ENCODE data around the gene RASGRP3. TPM values are rescaled to one million over a fixed set of nuclear protein-coding genes. Genes with fewer than 3 reads are reported as not detected.

Gene RASGRP3
- total and polyA plus RNA-seq, 2 of the 13 experiments (the other 11 are each of a cell fraction or from before 2014, with no cell fraction given) = 0.01 TPM; not detected in 1

DNA sequence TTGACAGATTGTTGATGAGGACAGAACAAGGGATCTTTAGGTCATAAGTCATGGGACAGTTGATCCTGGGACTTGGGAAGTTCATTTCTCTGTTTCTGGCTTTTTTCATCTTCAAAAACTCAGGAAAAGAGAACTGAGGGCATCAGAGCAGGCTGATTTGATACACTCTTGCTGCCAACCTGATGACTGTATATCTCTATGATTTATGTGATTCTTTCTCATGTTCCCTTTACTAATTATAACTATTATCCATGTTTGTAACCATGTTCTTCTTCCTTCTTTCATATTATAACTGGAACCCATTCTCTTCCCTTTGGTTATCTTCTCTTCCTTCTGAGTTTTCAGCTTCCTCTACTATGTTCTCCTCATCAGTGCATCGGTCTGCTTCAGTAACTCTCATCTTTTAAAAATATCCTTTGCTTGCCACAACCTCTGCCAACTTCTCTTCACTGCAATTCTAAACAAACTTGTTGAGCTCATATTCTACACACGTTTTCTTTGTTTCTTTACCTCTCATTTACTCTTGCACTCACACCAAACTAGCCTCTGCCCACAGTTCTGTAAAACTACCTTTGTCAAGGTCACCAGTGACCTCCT lies 13.5 kb downstream of the RASGRP3 start:
- no peak overlapping the region for H3K27ac ChIP-seq (ENCODE audit: extremely low read length, insufficient read depth, low read length)
- no peak for ATAC-seq
- DNase-seq (ENCODE audit: low spot score) = no peak
- H3K4me1 ChIP-seq (ENCODE audit: insufficient read depth, low read length) = no peaks in the 10 kb centered on the region
- WGBS (ENCODE audit: low lambda C conversion rate) = 2% methylated on average over 2 of the region's 2 CpGs
- intact Hi-C loops (cut with micrococcal nuclease; ENCODE audit: unreplicated experiment) = no loop called here
- ChIA-PET POLR2A (no interaction called here), CTCF (ENCODE audit: low intra/inter-chr PET ratio, low total read pairs) (no interaction called here)
- peaks cover 15% of the 10 kb centered on the region; the same call in 1 of the 2 replicates for H3K9me3 ChIP-seq (ENCODE audit: low read length)
- H3K27me3 ChIP-seq (ENCODE audit: control insufficient read depth in 1 of 2, insufficient read depth in 2 of 2, low read length in 2 of 2) = 0 out of 5 replicates have a peak, but pooled peaks cover 0 to 5% of the 10 kb centered on the region in 2 experiments
- in situ Hi-C loops (cut with HindIII; ENCODE audit: extremely low pct_ligation_motif_present, low pct_unique_long_range_greater_than_20kb) = no loop called here
- H3K36me3 ChIP-seq (replicated peaks in 1 of 2; ENCODE audit: control insufficient read depth in 1 of 2, insufficient read depth in 2 of 2, low read length in 2 of 2) = no peaks in the 10 kb centered on the region
- FAIRE-seq = no peak
- H4K20me1 ChIP-seq (ENCODE audit: insufficient read depth, low read length) = no peaks in the 10 kb centered on the region
- no peak overlapping the region for H3K4me3 ChIP-seq (replicated peaks in 1 of 3; ENCODE audit: insufficient read depth in 1 of 3, low read depth in 2 of 3, low read length in 3 of 3)
- H3K79me2 ChIP-seq (ENCODE audit: insufficient read depth, low read length) = no peaks in the 10 kb centered on the region
- BruUV-seq (replicated peaks) = no TSS peak
- H3K4me2 ChIP-seq (ENCODE audit: low read depth, low read length) = no peak overlapping the region
- H2AFZ ChIP-seq (ENCODE audit: low read length) = no peak overlapping the region
- no peak overlapping the region for H3K9ac ChIP-seq (ENCODE audit: insufficient read depth, low read depth, low read length)
- TF ChIP-seq SIX4 (CRISPR knock-in tag; IDR thresholded peaks at IDR 0.05) (no peak), KLF13 (CRISPR knock-in tag; IDR thresholded peaks at IDR 0.05) (no peak), ZBTB38 (CRISPR knock-in tag; IDR thresholded peaks at IDR 0.05) (no peak), SALL2 (CRISPR knock-in tag; IDR thresholded peaks at IDR 0.05) (no peak), STAG1 (CRISPR knock-in tag; IDR thresholded peaks at IDR 0.05) (no peak), KDM3A (CRISPR knock-in tag; IDR thresholded peaks at IDR 0.05; ENCODE audit: low read depth) (no peak), ZNF850 (CRISPR knock-in tag; conservative IDR thresholded peaks at IDR 0.05) (no peak), KLF11 (CRISPR knock-in tag; IDR thresholded peaks at IDR 0.05) (no peak), HES4 (CRISPR knock-in tag; IDR thresholded peaks at IDR 0.05; ENCODE audit: borderline replicate concordance) (no peak), KAT7 (CRISPR knock-in tag; IDR thresholded peaks at IDR 0.05; ENCODE audit: borderline replicate concordance) (no peak), RORA (CRISPR knock-in tag; IDR thresholded peaks at IDR 0.05) (no peak)
- TF ChIP-seq, protein P1, sequence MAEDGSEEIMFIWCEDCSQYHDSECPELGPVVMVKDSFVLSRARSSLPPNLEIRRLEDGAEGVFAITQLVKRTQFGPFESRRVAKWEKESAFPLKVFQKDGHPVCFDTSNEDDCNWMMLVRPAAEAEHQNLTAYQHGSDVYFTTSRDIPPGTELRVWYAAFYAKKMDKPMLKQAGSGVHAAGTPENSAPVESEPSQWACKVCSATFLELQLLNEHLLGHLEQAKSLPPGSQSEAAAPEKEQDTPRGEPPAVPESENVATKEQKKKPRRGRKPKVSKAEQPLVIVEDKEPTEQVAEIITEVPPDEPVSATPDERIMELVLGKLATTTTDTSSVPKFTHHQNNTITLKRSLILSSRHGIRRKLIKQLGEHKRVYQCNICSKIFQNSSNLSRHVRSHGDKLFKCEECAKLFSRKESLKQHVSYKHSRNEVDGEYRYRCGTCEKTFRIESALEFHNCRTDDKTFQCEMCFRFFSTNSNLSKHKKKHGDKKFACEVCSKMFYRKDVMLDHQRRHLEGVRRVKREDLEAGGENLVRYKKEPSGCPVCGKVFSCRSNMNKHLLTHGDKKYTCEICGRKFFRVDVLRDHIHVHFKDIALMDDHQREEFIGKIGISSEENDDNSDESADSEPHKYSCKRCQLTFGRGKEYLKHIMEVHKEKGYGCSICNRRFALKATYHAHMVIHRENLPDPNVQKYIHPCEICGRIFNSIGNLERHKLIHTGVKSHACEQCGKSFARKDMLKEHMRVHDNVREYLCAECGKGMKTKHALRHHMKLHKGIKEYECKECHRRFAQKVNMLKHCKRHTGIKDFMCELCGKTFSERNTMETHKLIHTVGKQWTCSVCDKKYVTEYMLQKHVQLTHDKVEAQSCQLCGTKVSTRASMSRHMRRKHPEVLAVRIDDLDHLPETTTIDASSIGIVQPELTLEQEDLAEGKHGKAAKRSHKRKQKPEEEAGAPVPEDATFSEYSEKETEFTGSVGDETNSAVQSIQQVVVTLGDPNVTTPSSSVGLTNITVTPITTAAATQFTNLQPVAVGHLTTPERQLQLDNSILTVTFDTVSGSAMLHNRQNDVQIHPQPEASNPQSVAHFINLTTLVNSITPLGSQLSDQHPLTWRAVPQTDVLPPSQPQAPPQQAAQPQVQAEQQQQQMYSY (CRISPR knock-in tag; IDR thresholded peaks at IDR 0.05) = no peak
- TF ChIP-seq, protein P2, sequence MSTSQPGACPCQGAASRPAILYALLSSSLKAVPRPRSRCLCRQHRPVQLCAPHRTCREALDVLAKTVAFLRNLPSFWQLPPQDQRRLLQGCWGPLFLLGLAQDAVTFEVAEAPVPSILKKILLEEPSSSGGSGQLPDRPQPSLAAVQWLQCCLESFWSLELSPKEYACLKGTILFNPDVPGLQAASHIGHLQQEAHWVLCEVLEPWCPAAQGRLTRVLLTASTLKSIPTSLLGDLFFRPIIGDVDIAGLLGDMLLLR (CRISPR knock-in tag; IDR thresholded peaks at IDR 0.05) = no peak
- TF ChIP-seq, protein P3, sequence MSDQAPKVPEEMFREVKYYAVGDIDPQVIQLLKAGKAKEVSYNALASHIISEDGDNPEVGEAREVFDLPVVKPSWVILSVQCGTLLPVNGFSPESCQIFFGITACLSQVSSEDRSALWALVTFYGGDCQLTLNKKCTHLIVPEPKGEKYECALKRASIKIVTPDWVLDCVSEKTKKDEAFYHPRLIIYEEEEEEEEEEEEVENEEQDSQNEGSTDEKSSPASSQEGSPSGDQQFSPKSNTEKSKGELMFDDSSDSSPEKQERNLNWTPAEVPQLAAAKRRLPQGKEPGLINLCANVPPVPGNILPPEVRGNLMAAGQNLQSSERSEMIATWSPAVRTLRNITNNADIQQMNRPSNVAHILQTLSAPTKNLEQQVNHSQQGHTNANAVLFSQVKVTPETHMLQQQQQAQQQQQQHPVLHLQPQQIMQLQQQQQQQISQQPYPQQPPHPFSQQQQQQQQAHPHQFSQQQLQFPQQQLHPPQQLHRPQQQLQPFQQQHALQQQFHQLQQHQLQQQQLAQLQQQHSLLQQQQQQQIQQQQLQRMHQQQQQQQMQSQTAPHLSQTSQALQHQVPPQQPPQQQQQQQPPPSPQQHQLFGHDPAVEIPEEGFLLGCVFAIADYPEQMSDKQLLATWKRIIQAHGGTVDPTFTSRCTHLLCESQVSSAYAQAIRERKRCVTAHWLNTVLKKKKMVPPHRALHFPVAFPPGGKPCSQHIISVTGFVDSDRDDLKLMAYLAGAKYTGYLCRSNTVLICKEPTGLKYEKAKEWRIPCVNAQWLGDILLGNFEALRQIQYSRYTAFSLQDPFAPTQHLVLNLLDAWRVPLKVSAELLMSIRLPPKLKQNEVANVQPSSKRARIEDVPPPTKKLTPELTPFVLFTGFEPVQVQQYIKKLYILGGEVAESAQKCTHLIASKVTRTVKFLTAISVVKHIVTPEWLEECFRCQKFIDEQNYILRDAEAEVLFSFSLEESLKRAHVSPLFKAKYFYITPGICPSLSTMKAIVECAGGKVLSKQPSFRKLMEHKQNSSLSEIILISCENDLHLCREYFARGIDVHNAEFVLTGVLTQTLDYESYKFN (CRISPR knock-in tag; conservative IDR thresholded peaks at IDR 0.05) = no peak
- TF ChIP-seq, protein P4, sequence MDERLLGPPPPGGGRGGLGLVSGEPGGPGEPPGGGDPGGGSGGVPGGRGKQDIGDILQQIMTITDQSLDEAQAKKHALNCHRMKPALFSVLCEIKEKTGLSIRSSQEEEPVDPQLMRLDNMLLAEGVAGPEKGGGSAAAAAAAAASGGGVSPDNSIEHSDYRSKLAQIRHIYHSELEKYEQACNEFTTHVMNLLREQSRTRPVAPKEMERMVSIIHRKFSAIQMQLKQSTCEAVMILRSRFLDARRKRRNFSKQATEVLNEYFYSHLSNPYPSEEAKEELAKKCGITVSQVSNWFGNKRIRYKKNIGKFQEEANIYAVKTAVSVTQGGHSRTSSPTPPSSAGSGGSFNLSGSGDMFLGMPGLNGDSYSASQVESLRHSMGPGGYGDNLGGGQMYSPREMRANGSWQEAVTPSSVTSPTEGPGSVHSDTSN (CRISPR knock-in tag; IDR thresholded peaks at IDR 0.05) = no peak
- TF ChIP-seq, protein P5, sequence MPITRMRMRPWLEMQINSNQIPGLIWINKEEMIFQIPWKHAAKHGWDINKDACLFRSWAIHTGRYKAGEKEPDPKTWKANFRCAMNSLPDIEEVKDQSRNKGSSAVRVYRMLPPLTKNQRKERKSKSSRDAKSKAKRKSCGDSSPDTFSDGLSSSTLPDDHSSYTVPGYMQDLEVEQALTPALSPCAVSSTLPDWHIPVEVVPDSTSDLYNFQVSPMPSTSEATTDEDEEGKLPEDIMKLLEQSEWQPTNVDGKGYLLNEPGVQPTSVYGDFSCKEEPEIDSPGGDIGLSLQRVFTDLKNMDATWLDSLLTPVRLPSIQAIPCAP (CRISPR knock-in tag; IDR thresholded peaks at IDR 0.05; ENCODE audit: low read depth) = no peak
